ENCODE results near the gene KRT79.

The KRT79 gene

DNA sequence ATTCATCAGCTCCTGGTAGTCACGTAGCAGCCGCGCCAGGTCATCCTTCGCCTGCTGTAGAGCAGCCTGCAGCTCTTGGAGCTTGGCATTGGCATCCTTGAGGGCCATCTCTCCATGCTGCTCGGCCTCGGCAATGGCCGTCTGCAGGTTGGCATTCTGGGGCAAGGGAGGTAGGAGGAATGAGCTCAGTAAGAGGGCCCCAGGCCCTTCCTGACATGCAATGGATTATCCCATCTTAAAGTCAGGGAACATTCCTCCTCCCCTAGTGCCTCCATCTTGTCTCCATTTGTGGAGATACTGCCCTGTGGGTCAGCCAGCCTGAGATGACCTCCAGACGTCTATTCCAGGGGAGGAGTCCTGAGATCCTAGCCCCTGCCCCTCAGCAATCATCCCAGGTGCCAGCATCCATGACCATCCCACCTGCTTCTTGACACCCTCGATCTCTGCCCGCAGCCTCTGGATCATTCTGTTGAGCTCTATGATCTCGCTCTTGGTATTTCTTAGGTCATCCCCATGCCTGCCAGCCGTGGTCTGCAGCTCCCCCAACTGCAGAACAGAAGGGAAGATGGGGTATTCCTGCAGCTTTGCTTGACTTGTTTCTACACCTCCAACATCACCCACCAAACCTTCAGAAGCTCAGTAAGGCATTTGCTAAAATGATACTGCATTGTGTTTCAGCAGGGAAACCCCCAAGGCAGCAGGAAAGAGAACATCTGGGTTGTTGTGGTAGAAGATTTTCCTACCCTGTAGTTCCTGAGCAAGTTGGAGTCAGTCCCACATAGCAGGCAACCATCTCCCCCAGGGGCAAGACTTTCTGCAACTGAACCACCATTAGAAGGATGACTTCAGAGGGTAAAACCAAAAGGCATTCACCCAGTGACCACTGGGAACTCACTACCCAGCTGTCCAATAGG is 42.6 kb downstream of the KRT79 start:
- no peak for DNase-seq (ENCODE audit: low read depth in 2 of 2)

DNA sequence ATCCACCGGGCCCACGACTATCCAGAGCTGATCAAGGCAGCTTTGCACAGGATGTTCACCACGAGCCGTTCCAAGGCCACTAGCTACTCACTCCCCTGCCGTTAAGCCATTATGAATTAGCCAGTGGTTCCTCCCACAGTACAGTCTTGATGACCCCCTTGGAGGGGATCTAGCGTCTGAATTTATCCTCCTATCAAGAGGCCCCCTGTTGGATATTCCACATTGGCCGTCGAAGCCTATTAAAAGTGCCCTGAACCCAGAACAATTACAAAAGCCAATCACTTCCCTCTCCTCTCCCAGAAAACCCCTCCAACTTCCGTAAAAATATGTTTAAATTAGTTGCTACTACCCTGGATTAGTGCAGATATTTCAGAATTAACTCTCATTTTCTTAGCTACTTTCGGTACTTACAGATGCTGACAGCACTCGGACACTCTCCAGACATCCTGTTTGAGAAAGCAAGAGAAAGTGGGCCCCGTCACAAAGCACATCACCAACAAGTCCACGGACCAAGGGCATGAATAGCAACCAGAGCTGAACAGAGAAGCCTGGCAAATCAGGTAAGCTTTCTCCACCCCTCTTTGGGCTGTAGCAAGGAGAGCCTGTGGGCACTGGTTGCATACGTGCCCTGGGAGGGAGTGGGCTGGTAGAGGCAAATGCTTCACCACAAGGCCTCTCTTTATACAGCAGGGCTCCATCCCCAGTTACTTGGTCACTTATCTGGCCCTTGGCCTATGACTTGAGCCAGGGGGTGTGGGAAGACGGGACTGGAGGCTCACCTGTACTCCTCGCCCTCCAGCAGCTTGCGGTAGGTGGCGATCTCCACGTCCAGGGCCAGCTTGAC is 43.5 kb downstream of the KRT79 start:
- no peak for DNase-seq (ENCODE audit: low read depth in 2 of 2)

DNA sequence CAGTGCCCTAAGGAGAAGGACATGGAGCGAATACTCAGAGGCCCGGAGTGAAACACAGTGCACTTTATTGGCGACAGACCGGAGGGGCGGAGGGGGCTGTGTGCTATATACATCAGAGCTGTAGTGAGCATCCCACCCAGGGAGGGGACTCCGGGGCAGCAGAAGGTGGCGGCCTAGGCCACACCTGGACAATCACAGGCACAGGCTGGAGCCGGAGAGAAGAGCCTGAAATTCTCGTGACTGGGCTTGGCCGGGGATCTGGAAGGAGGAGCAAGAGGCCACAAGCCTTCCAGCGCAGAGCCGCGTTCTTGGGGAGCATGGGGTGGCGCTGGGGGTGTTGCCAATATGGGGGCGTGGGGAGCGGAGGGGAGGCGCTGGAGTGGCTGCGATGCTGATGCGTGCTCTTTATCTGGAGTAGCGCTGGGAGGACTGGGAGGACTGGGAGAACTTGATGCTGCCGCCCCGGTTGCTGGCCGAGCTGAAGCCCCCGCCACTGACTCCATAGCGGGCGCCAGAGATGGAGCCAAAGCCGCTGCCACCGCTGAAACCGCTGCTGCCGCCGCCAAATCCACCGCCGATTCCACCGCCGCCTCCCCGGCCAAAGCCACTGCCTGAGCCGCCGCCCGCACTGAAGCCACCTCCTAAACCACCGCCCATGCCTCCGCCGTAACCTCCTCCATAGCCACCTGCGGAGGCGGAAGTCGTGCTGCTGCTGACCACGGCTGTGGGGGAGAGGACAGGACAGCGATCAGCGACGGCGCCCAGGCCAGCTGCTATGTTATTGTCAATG is 44.3 kb downstream of the KRT79 start:
- DNase-seq (ENCODE audit: low read depth in 2 of 2), result no peak

DNA sequence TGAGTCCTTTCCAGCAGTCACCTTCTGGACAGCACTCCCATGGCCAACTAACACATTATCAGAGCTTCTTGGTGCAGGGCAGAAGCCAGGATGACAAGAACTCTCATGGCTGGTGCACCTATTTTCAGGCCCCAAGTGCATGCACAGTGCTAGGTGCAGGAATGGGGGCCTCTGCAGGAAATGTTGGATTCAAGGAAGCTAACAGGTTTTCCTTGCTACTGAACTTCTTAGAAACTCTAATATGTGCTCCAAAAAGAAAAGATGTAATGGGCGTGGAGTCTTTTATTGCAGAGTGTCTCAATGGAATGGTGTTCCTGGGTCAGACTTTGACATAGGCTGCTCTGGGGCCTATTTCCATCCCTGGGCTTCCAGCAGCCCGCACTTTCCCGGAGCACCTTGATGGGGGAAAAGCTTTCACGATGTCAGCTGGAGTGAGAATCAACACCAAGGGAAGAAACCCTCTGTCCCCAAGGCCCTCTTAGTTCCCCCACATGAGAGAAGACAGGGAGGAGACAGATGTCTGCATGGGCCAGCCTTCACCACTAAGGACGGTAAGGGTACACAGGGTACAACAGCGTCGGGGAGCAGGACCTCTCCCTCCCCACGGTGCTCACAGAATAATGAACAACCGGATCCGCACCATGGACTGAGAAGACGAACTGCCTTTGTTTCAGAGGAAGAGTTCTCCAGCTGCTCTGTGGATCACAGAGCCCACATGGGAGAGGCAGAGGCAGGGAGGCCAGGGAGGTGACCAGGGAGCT is 45.1 kb downstream of the KRT79 start:
- DNase-seq (ENCODE audit: low read depth in 2 of 2), result no peak

DNA sequence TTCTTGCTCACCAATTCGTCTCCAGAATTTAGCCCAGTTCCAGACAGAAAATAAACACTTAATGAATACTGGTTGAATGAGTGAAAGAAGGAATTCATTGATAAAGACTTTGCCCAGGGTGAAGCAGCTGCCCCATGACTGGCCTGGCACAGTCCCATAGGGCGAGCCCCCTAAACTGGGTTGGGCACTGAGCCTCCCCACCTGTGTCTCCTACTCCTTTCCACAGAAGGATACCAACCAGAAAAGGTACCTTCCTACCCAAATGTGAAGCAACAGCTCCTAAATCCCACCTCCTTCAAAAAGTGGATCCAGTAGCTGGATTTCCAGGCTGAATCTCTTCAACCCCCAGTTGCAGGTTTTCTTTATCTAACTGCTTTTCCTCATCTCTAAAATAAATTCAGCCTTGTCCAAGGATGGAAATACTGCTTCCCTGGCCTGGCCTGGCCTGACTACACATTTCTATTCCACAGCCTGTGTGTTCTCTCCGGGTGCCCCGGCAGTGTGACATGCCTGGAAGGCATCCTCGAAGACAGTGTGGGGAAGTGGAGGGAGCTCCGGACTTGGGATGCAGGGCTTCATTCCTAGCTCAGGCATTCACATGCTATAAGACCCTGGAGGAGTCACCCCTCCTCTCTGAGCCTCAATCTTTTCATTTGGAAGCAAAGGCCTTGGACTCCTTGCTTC is 45.8 kb downstream of the KRT79 start:
- no peak for DNase-seq (ENCODE audit: low read depth in 2 of 2)

DNA sequence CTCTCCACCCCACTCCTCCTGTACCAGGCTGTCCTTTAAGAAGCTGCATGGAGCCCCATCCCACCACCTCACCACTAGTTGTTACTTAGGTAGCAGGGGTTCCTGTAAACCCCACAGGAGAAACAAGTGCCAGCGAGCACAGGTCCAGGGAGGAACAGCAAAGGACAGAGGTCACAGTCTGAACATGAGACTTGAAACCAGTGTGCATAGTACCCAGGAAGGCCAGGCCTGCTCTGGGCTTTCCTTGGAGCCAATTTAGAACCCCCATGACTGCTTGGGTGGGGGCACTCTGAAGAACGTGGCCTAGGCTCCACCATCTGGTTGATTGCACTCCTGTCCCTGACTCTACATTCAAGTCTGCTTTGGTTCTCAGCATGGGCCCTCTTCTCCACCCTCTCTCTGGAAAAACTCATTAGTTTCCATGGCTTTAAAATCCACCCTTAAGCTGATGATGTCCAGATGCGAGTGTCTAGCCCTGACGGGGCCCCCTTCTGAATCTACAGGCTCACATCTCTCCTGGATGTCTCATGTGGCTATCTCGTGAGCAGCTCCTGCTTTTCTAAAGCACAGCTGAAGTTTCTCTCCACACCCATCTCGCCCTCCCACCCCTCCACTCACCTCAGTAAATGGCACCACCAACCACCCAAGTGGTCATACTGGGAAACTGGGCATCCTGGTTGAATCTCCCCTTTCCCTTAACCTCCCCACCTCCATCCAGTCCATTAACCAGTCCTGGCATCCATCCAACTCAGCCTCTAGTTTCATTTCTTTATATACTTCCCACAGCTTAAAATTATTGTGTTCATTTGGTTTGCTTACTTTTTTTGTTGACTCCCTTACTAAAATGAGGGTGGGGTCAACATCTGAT is 46.6 kb downstream of the KRT79 start:
- no peak for DNase-seq (ENCODE audit: low read depth in 2 of 2)

DNA sequence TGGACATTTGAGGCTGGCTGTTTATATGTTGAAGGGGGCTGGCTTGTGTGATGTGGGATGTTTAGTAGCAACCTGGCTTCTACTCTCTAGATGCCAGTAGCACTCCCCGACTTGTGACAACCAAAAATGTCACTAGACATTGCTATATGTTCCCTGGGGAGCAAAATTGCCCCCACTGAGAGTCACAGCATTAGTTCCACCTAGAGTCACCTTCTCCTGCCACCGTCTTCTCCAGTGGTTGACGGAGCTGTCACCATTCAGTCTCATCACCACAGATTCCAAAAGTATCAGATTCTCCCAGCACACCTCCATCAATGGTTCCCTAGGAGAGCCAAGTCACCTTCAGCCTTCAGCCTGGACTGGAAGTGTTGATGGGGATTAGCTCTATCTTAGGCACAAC is 49.2 kb downstream of the KRT79 start:
- no peak for DNase-seq (ENCODE audit: low read depth in 2 of 2)

DNA sequence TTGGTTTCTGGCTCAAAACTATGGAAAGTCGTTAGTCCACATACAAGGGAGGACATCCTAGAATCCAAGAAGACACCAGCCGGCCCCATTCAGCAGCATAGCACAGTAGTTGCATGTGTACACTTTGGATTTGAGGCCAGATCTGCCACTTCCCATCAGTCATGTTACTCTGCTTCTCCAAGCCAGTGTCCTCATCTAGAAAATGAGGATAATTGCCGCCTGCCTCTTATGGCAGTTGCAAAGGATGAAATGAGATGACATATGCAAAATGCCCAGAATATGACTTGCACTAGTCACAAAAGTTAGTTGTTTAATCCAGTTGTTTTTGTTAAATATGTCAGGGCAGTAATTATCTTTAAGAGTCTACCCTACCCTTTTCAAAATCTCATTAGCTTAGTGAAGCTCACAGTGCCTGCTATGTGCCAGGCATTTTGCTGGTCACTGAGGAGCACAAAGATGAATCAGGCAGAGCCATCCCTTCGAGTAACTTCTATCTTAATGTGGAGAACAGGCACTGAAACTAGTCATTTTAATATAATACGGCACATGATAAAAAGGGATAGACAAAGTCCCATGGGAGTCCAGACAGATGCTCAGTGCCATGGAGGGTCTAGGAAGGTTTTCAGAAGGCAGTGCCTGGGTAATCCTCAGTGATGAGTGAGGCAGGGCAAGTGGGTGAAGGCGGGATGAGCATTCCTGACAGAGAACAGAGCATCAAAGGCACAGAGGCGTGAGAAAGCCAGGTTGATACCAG is 50.4 kb downstream of the KRT79 start:
- no peak for DNase-seq (ENCODE audit: low read depth in 2 of 2)

DNA sequence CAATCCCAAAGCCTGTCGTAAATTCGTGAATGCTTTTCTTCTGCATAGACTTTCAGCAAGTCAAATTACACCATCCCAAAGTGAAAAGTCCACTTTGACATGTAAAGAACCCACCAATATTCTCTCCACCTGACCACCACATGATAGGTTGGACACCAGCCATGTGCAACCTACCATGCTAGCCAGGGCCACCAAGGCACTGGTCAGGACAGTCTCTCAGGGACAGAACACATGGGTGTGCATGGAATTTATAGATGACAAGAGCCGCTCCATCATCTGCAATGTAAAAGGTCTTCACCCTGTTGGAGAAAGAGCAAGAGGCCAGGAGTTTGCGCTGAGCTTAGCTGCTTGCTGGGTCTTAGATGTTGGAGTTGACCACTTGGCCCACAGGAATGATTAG is 51.6 kb downstream of the KRT79 start:
- no peak for DNase-seq (ENCODE audit: low read depth in 2 of 2)

DNA sequence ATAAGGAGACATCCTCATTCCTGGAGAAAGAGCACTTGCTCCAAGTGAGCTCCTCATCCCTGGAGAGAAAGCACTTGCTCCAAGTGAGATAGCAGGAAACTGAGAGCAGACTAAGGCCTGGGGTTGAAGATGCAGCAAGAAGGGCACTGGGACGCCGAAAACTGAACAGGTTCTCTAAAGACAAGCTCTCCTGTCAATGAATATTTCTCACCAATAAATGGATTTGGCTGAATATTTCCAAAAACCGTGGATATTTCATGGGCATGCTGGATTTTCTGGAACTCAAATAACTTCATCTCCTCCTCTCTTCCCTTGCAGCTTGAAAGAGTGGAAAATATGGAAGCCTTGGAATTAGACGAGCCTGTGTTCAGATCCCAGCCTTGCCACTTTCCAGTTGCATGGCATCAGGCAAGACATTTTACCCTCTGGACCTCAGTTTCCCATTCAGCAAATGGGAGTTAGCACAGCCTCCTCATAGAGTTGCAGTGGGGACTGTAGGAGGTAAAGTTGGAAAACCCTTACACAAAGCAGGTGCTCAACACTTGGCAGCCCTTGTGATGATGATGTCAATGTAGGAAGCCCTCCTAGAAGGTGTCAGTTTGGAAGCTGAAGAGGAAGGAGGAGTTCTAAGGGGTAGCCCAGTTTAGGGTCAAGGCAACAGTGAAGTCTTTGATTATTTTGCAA is 52.6 kb downstream of the KRT79 start:
- DNase-seq (ENCODE audit: low read depth in 2 of 2), result no peak

DNA sequence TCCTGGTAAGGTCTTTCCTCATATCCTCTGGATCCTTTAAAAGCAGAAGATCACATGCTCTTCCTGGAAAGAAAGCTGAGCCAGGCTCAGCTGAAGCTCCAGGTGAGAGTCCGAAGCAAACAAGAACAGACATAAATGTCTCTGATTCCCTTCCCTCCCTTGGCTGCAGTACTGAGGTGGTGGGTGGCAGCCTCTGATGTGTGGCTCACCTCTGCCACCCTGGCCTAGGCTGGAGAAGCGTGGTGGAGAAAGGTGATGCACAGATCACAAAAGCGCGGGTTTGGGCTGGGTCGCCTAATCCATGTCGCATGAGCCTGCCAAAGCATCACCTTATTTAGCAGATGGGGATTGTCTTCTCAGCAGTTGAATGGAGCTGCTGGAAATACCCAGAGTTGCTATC is 54.2 kb downstream of the KRT79 start:
- DNase-seq (ENCODE audit: low read depth in 2 of 2), result no peak

DNA sequence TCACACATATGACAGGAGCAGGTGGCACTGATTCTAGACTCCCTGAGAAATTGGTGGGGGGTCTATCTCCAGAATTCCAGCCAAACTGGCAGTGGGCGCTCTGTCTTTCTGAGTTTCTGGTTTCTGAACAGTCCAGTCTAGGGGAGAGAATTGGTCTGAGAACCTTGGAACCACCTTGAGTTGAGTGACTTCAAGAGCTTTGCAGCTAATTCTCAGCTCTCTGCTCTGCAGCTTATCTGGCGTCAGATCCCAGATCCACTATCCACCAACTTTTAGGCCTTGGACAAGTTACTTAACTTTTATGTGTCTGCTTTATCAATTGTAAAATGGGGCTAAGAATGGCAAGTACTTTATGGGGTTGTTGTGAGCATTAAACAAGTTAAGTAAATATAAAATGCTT is 55.3 kb downstream of the KRT79 start:
- no peak for DNase-seq (ENCODE audit: low read depth in 2 of 2)

DNA sequence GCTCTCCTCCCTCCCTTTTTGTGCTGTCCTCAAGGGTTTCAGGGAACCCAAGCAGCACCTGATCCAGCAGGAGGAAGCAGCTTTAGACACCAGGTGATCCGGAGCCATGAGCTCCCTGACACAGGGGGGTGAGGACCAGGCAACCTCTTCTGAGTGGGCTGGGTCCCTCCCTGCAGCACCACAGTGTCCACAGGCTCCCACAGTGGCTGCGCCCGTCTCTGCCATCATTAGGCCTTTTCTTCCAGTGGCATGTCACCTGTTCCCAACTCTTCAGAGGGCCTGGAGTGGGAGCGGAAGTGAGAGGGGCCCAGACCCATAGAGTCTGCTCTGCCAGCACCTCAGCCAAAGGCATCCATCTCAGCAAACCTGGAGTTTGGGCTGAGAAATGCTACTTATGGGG is 56.5 kb downstream of the KRT79 start:
- DNase-seq (ENCODE audit: low read depth in 2 of 2), result no peak

DNA sequence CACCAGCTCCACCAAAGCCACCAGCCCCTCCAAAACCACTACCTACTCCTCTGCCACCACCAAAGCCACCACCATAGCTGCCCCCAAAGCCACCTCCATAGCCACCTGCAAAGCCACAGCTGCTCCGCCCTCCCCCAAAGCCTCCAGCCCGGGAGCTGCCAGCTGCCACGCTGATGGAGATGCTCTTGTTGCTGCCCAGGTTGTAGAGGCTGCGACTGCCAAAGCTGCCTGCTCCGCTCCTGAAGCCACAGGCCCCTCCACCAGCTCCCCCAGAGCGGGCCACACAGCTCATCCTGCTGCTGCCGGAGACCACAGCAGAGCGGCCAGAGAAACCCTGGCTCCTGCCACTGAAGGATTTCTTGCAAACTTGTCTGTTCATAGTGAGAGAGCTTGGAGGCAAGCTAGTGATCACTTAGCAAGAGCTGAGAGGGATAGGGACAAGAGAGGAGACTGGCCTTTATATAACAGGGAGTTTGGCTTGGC is 57.2 kb downstream of the KRT79 start, which contains the start of gene KRT76:
KRT76 (minus strand) TSS at position 433 of the 483 bp plus-strand sequence; CDS start at position 379, 54 bp downstream.
- no peak for DNase-seq (ENCODE audit: low read depth in 2 of 2)

DNA sequence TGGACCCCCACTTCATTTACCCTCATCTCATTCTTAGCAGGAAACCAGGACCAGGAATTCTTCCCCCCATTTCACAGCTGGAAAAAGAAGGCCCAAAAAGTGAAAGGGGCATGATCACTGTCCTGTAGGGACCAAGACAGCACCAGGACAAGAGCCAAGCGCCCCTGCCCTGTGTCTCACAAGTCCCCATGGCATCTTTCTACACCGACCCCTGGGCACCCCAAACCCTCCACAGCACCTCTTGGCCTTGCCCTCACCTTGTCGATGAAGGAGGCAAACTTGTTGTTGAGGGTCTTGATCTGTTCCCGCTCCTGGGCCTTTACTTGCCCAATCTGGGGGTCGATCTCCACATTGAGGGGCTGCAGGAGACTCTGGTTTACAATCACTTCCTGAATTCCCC is 57.7 kb downstream of the KRT79 start:
- no peak for DNase-seq (ENCODE audit: low read depth in 2 of 2)

DNA sequence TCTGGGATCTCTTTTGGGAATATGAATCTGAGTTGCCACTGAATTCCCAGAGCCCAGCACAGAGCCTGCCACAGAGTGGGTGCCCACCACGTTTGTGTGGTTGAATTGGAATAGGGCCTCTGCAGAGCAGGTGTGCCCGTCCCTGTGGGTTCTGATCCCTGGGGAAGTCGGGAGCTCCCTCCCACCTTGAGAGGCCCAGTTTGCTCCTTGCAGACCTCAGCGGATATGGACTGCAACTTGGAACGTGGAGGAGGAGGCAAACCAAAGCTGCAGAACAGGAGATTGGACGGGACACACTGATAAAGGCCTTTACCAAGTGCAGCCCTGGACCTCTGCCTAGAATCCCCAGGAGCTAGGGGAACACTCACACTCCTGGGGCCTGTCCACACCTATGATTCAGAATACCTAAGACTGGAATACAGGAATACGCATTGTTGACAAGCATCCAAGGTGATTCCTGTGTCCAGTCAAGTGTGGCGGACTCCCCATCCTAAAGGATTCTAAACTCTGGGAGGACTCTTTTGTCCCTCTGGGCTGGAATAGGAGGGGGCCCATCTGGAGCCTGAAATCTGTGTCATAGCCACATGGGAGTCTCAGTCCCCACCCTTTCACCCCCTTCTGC is 59.4 kb downstream of the KRT79 start:
- no peak for DNase-seq (ENCODE audit: low read depth in 2 of 2)

DNA sequence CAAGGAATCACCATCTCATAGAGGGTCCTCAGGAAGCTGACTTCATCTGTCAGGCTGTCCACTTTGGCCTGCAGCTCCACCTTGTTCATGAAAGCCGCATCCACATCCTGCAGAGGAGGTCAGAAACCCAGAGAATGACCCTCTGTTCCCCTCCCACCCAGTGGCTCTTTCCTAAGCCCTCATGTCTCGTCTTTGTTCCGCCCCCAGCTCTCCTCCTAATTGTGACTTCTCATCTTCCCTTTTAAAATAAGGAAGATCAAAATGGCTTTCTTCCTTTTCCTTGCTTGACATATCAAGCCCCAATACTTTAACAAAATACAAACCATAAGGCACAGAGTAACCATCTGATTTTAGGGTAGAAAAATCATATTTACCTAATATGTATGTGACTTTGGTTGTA is 61.3 kb downstream of the KRT79 start:
- no peak for DNase-seq (ENCODE audit: low read depth in 2 of 2)

DNA sequence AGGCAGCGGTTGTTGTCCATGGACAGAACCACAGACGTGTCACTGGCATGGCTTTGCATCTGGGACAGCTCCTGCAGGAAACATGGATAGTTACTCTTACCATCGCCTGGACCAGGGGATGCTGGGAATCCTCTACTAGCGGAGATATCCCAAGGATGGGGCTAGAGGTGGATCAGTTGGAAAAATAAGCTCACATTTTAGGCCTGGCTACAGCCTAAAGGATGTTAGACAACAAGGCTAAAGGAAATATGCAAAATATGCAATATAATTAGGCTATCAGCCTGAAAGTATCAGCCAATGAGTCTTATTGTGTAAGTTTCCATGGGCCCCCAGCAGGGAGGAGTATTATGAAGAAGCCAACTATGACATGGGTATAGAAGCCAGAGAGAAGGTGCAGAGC is 61.9 kb downstream of the KRT79 start:
- no peak for DNase-seq (ENCODE audit: low read depth in 2 of 2)

All from stimulated activated CD4-positive, alpha-beta T cell treated with anti-CD3 and anti-CD28 coated beads, Interleukin-4, amount 100 ng/mL, for 48 hours (primary cell).